Type B pancreatic cell (in vitro differentiated cells): ENCODE data around the gene FBLN7. TPM values are rescaled to one million over a fixed set of nuclear protein-coding genes. Genes with fewer than 3 reads are reported as not detected.

Experiments
- DNase-seq: peaks from one replicate; pipeline ENCODE4 v3.0.0; 2021; ENCODE audit warnings: mixed read lengths; ENCODE audit not compliant: unreplicated experiment; ENCODE audit errors: extremely low spot score
- H3K27ac Mint-ChIP-seq: 2 replicates; pipeline ENCODE4 v1.8.0; 2021; ENCODE audit warnings: mild to moderate bottlenecking, mixed read lengths
- H3K27me3 Mint-ChIP-seq: 2 replicates; pipeline ENCODE4 v1.8.0; 2021; ENCODE audit warnings: mixed read lengths
- H3K36me3 Mint-ChIP-seq: 2 replicates; pipeline ENCODE4 v1.8.0; 2021; ENCODE audit warnings: mixed read lengths
- H3K4me1 Mint-ChIP-seq: one replicate; pipeline ENCODE4 v1.8.0; 2021; ENCODE audit warnings: mixed read lengths; ENCODE audit not compliant: unreplicated experiment
- H3K4me3 Mint-ChIP-seq: 2 replicates; pipeline ENCODE4 v1.8.0; 2021; ENCODE audit warnings: mild to moderate bottlenecking, mixed read lengths
- H3K9me3 Mint-ChIP-seq: 2 replicates; pipeline ENCODE4 v1.8.0; 2021; ENCODE audit warnings: mixed read lengths
- CTCF ChIP-seq: fragments of 200-600 bp; sonication (generic); conservative IDR thresholded peaks from 2 replicates; pipeline ENCODE4 v1.5.0; 2021; ENCODE audit warnings: antibody characterized with exemption, mild to moderate bottlenecking
- total RNA-seq: library from RNA; stranded (reverse); gene quantifications from 2 replicates; pipeline ENCODE4 v1.2.1, GENCODE V29; 2021; ENCODE audit warnings: low replicate concordance

FBLN7 gene
- total RNA-seq, 1 donor from 2014 or later: 9.5 TPM

DNA sequence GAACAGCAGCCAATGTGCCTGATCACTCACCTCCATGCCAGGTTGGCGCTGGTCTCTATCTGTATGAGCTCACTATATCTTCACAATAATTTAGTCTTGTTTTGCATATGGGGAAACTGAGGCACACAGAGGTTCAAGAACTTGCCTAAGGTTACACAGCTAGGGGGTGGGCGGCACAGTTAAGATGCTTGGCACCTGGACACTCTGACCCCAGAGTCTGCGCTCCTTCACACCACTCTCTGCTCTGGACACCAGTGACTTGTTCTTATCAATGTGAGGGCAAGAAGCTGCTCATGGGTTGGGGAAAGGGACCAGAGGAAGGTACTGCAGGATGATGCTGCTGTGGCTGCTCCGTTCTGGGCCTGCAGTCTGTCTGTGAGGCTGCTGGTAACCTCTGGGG is 27.1 kb downstream of the FBLN7 start:
- Mint-ChIP-seq H3K9me3 (no peaks in the 10 kb centered on the region), H3K27me3 (no peaks in the 10 kb centered on the region), H3K4me1 (peaks cover 5% of the 10 kb centered on the region), H3K27ac (no peak overlapping the region), H3K36me3 (peaks cover 2% of the 10 kb centered on the region), H3K4me3 (no peak overlapping the region)
- DNase-seq: no peak
- TF ChIP-seq CTCF: no peak

DNA sequence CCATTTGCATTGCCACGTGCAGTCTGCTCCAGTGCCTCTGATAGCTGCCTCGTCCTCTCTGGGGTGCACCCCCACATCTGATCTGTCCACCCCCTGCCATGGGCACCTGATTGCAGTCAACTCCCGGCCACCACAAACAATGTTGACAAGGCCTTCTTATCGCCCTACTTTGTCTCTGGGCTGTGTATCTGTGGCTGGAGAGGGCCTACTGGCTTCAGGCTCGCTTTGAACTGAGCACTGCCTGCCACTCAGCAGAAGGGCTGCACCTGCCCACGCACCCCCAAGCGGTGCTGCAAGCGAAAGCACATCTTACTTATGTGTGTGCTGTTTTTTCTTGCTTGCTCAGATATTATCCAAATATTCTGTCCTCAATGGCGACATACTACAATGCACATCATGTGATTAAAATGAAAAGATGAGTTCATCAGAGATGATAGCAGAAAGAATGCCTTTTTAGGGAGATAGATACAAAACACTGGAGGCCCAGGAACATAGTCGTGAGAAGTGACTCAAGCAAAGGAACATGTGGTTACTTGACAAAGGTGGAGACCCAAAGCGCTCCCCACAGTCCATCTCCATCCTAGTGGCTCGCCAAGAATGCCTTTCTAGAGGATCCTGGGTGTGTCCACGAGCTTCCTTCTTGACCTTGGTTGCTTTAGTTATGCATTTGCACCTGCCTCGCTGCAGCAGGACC is 28.8 kb downstream of the FBLN7 start:
- H3K27me3 Mint-ChIP-seq: no peaks in the 10 kb centered on the region
- H3K4me1 Mint-ChIP-seq: peaks cover 5% of the 10 kb centered on the region
- no peak overlapping the region for H3K4me3 Mint-ChIP-seq
- H3K27ac Mint-ChIP-seq: no peak overlapping the region
- no peak for DNase-seq
- H3K9me3 Mint-ChIP-seq: no peaks in the 10 kb centered on the region
- TF ChIP-seq CTCF: no peak
- H3K36me3 Mint-ChIP-seq: no peaks in the 10 kb centered on the region

DNA sequence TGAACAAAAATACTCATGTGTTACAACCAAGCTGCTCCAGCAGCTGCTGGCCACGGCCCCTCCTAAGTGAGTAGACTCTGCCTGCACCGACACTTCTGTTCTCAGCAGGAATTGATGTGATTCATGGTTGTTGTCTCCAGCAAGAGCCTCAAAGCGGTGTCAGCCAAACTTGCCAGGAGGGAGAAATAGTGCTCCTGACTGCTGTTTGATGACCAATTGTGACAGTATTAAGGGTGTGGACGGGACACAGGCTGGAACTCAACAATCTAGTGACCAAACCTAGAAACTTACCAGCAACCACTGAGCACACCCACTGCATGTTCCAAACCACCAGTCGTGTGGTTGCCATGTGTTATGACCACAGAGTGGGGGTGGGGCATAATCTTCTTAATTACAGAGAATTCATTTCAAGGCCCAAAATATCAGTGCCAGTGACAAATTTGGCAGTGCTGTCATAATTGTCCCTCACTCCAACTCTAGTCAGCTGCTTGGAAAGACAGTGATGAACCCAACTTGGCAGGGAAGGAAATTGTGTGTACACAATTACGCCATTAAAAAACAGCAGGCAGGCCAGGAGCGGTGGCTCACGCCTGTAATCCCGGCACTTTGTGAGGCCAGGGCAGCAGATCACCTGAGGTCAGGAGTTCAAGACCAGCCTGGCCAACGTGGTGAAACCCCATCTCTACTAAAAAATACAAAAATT is 30.4 kb downstream of the FBLN7 start:
- no peak overlapping the region for H3K4me3 Mint-ChIP-seq

DNA sequence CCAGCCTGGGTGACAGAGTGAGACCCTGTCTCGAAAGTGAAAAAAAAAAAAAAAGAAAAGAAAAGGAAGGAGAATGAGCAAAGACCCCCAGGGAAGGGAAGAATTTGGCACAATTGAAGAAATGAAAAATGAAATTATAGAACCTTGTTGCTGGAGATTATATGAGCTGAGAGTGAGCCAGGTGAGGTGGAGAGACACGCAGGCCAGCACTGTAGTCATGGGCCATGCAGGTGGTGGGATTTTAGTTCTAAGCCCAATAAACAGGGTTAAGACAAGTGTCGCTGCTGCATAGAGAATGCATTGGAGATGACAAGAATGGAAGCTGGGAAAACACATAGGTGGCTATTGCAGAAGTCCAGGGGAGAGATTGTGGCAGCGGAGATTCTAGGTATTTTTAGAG is 32.3 kb downstream of the FBLN7 start:
- Mint-ChIP-seq H3K4me3 (no peak overlapping the region), H3K36me3 (no peaks in the 10 kb centered on the region), H3K9me3 (no peaks in the 10 kb centered on the region), H3K27ac (no peak overlapping the region), H3K27me3 (no peaks in the 10 kb centered on the region), H3K4me1 (peaks cover 5% of the 10 kb centered on the region)
- TF ChIP-seq CTCF: no peak
- no peak for DNase-seq

More for the DNA sequence above, 30.4 kb downstream of the FBLN7 start:
- no peak overlapping the region for H3K27ac Mint-ChIP-seq
- H3K27me3 Mint-ChIP-seq: no peaks in the 10 kb centered on the region
- DNase-seq: no peak
- H3K36me3 Mint-ChIP-seq: no peaks in the 10 kb centered on the region
- no peak for TF ChIP-seq CTCF
- H3K9me3 Mint-ChIP-seq: no peaks in the 10 kb centered on the region
- H3K4me1 Mint-ChIP-seq: peaks cover 5% of the 10 kb centered on the region

GRCh38 chr2:112173646-112174319 is 35.6 kb downstream of the FBLN7 start:
- Mint-ChIP-seq H3K27ac (no peak overlapping the region), H3K27me3 (no peaks in the 10 kb centered on the region), H3K4me1 (peaks cover 5% of the 10 kb centered on the region), H3K4me3 (no peak overlapping the region), H3K9me3 (peaks cover 4% of the 10 kb centered on the region), H3K36me3 (peaks cover 5% of the 10 kb centered on the region)
- no peak for TF ChIP-seq CTCF
- DNase-seq: no peak
